HepG2 (cell line): ENCODE results near the gene NAGA. TPM values are rescaled to one million over a fixed set of nuclear protein-coding genes. Genes with fewer than 3 reads are reported as not detected.

Source experiments
- ATAC-seq: fragments of 200-7000 bp; cut with Tn5 transposase; 3 replicates; pipeline ENCODE4 v1.9.1; 2020; ENCODE audit warnings: mild to moderate bottlenecking, moderate library complexity
- BruUV-seq: library from RNA; stranded (reverse); fragments of 400-500 nt; replicated peaks from 2 replicates; lab custom pipeline; 2021; lab: Mats Ljungman, UMichigan
- CTCF ChIA-PET: fragments of 300-600 bp; formaldehyde crosslinking; extraction: SDS; loops from one replicate; lab custom pipeline; 2021; ENCODE audit warnings: low total read pairs, inconsistent platforms, low intra/inter-chr PET ratio; lab: Yijun Ruan, JAX
- POLR2A ChIA-PET: fragments of 350-600 bp; sonication (Branson Sonifier 250); formaldehyde crosslinking; loops from one replicate; lab custom pipeline; 2020; ENCODE audit warnings: antibody characterized with exemption, inconsistent platforms; lab: Yijun Ruan, JAX
- DNase-seq: peaks from one replicate; pipeline ENCODE4 v3.0.0-alpha.2; 2015; ENCODE audit warnings: low spot score
- FAIRE-seq: peaks from 3 replicates; lab custom pipeline; 2011; peaks lifted over from hg19 to GRCh38; lab: Jason Lieb, UNC
- H2AFZ ChIP-seq: one replicate; pipeline ENCODE4 v1.6.1; 2011; ENCODE audit warnings: low read length, inconsistent platforms
- H3K27ac ChIP-seq: fragments of 300-600 bp; 3 replicates; pipeline ENCODE4 v1.8.0; 2011; ENCODE audit warnings: mixed run types, mild to moderate bottlenecking, mixed read lengths, low read length, inconsistent platforms; ENCODE audit not compliant: insufficient read depth; ENCODE audit errors: extremely low read length
- H3K27me3 ChIP-seq, 2 experiments: fragments of 200-600 bp in 1 of 2; 2 replicates in 1 of 2; 3 replicates in 1 of 2; pipeline versions ENCODE4 v1.6.0 to v1.8.0; 2011; ENCODE audit warnings: low read length in 2 of 2, mild to moderate bottlenecking in 2 of 2, moderate library complexity in 2 of 2, inconsistent platforms in 1 of 2; ENCODE audit not compliant: insufficient read depth in 2 of 2, control insufficient read depth in 1 of 2
- H3K36me3 ChIP-seq, 2 experiments: fragments of 200-600 bp in 1 of 2; replicated peaks in 1 of 2; 2 replicates in 1 of 2; 3 replicates in 1 of 2; pipeline versions ENCODE4 v1.5.1 to v1.8.0; 2011; ENCODE audit warnings: low read length in 2 of 2, inconsistent platforms in 1 of 2; ENCODE audit not compliant: insufficient read depth in 2 of 2, control insufficient read depth in 1 of 2
- H3K4me1 ChIP-seq: 2 replicates; pipeline ENCODE4 v1.5.1; 2012; ENCODE audit warnings: low read length, inconsistent platforms; ENCODE audit not compliant: insufficient read depth
- H3K4me2 ChIP-seq: 2 replicates; pipeline ENCODE4 v1.6.0; 2011; ENCODE audit warnings: low read depth, low read length, inconsistent platforms
- H3K4me3 ChIP-seq, 3 experiments: fragments of 200-600 bp in 1 of 3; sonication (generic), shearing (Covaris generic) in 1 of 3; replicated peaks in 1 of 3; 2 replicates each; pipeline ENCODE4 v1.5.1; 2011 to 2016; ENCODE audit warnings: low read length in 3 of 3, inconsistent platforms in 2 of 3, low read depth in 2 of 3, mild to moderate bottlenecking in 2 of 3, control low read depth in 1 of 3, mixed read lengths in 1 of 3; ENCODE audit not compliant: insufficient read depth in 1 of 3
- H3K79me2 ChIP-seq: one replicate; pipeline ENCODE4 v1.6.1; 2011; ENCODE audit warnings: low read length, inconsistent platforms; ENCODE audit not compliant: insufficient read depth
- H3K9ac ChIP-seq: 2 replicates; pipeline ENCODE4 v1.6.0; 2011; ENCODE audit warnings: mild to moderate bottlenecking, low read depth, low read length, inconsistent platforms; ENCODE audit not compliant: insufficient read depth
- H3K9me3 ChIP-seq: 2 replicates; pipeline ENCODE4 v1.5.1; 2012; ENCODE audit warnings: mild to moderate bottlenecking, low read length
- H4K20me1 ChIP-seq: 2 replicates; pipeline ENCODE4 v1.6.0; 2011; ENCODE audit warnings: inconsistent platforms, mild to moderate bottlenecking, low read length, moderate library complexity; ENCODE audit not compliant: insufficient read depth
- CBX5 ChIP-seq: sonication (generic); formaldehyde crosslinking; IDR thresholded peaks from 2 replicates; pipeline ENCODE4 v1.4.0; 2020; ENCODE audit warnings: missing genetic modification reagents, borderline replicate concordance
- CTCF ChIP-seq: sonication (generic); formaldehyde crosslinking; IDR thresholded peaks from 2 replicates; pipeline ENCODE4 v1.5.0; 2020; ENCODE audit warnings: mild to moderate bottlenecking, missing genetic modification reagents, moderate library complexity
- IKZF1 ChIP-seq: fragments of 450-650 bp; IDR thresholded peaks from 2 replicates; pipeline ENCODE4 v1.7.1; 2016
- MED13 ChIP-seq: sonication (generic); formaldehyde crosslinking; IDR thresholded peaks from 2 replicates; pipeline ENCODE4 v1.5.0; 2020; ENCODE audit warnings: missing genetic modification reagents
- NCOR1 ChIP-seq: fragments of 200-600 bp; sonication (generic); IDR thresholded peaks from 2 replicates; pipeline ENCODE4 v1.7.0; 2017; ENCODE audit warnings: antibody characterized with exemption, low read length, borderline replicate concordance
- SP2 ChIP-seq: sonication (generic); formaldehyde crosslinking; IDR thresholded peaks from 2 replicates; pipeline ENCODE4 v1.5.1; 2020; ENCODE audit warnings: mild to moderate bottlenecking, missing genetic modification reagents
- STAG1 ChIP-seq: sonication (generic); formaldehyde crosslinking; IDR thresholded peaks from 2 replicates; pipeline ENCODE4 v1.4.0; 2020; ENCODE audit warnings: missing genetic modification reagents
- XRCC5 ChIP-seq: fragments of 200-400 bp; formaldehyde crosslinking; optimal IDR thresholded peaks from 2 replicates; pipeline ENCODE3; 2017; ENCODE audit warnings: mild to moderate bottlenecking, low read length
- ZNF333 ChIP-seq: sonication (generic); formaldehyde crosslinking; IDR thresholded peaks from 2 replicates; pipeline ENCODE4 v1.4.0; 2020; ENCODE audit warnings: mild to moderate bottlenecking, missing genetic modification reagents, borderline replicate concordance
- ZNF460 ChIP-seq: sonication (generic); formaldehyde crosslinking; IDR thresholded peaks from 2 replicates; pipeline ENCODE4 v1.5.1; 2020; ENCODE audit warnings: missing genetic modification reagents, mild to moderate bottlenecking, borderline replicate concordance
- ZNF501 ChIP-seq: sonication (generic); formaldehyde crosslinking; IDR thresholded peaks from 2 replicates; pipeline ENCODE4 v1.5.1; 2020; ENCODE audit warnings: mild to moderate bottlenecking, moderate library complexity, missing genetic modification reagents
- WGBS: methylation state at CpG from one replicate; pipeline ENCODE4 v1.1.6; 2017; ENCODE audit warnings: low lambda C conversion rate; 5-methylcytosine and 5-hydroxymethylcytosine counted together
- in situ Hi-C: cut with HindIII; loops from 2 replicates; pipeline ENCODE4 v1.10.0; 2017; ENCODE audit warnings: low pct_unique_long_range_greater_than_20kb; ENCODE audit not compliant: extremely low pct_ligation_motif_present
- intact Hi-C: fragments of 100-400 bp; cut with micrococcal nuclease; formaldehyde crosslinking; loops from one replicate; pipeline ENCODE4 v1.10.0; 2022; ENCODE audit not compliant: unreplicated experiment
- polyA plus RNA-seq, 8 experiments: library from polyadenylated mRNA; depleted of rRNA in 3 of 8; stranded (reverse) in 7 of 8; unstranded in 1 of 8; fragments of >200 nt; fragmentation: Illumina TruSeq in 4 of 8; extraction: Trizol in 4 of 8; gene quantifications; 2 replicates each; pipeline versions ENCODE4 v1.2.1 to v1.2.3, GENCODE V29; 2011 to 2016; ENCODE audit warnings: low read depth in 4 of 8, missing spikeins in 1 of 8, mixed read lengths in 1 of 8; ENCODE audit not compliant: insufficient read depth in 1 of 8
- total RNA-seq, 5 experiments: library from RNA; depleted of rRNA; stranded (reverse); fragments of >200 nt; fragmentation: Illumina TruSeq; extraction: Trizol; gene quantifications; 2 replicates each; pipeline ENCODE4 v1.2.3, GENCODE V29; 2016; ENCODE audit warnings: low read depth in 1 of 5
- TF ChIP-seq, protein P1 (sequence below): sonication (generic); formaldehyde crosslinking; IDR thresholded peaks from 2 replicates; pipeline ENCODE4 v1.4.0; 2020; ENCODE audit warnings: missing genetic modification reagents; ENCODE audit errors: not compliant biosample characterization
- TF ChIP-seq, protein P2 (sequence below): sonication (generic); formaldehyde crosslinking; IDR thresholded peaks from 2 replicates; pipeline ENCODE4 v1.5.0; 2020; ENCODE audit warnings: mild to moderate bottlenecking, low read depth, missing genetic modification reagents, borderline replicate concordance
- TF ChIP-seq, protein P3 (sequence below): sonication (generic); formaldehyde crosslinking; IDR thresholded peaks from 2 replicates; pipeline ENCODE4 v1.4.0; 2020; ENCODE audit warnings: missing genetic modification reagents

NAGA gene
- total and polyA plus RNA-seq, 2 of the 13 experiments (the other 11 are each of a cell fraction or from before 2014, with no cell fraction given) = 15.1 to 23.4 TPM

GRCh38 chr22:42070517-42071422 lies at the start of gene NAGA (continued):
- no peak; the same call in 1 of the 2 replicates for TF ChIP-seq NCOR1
- TF ChIP-seq ZNF460 (CRISPR knock-in tag) = peak; percentile 25; the same call in 1 of the 2 replicates
- no peak for TF ChIP-seq IKZF1
- TF ChIP-seq ZNF501 (CRISPR knock-in tag) = peak; percentile 96
- TF ChIP-seq SP2 = peak; percentile 74
- TF ChIP-seq ZNF333 (CRISPR knock-in tag) = no peak
- no peak for TF ChIP-seq XRCC5
- TF ChIP-seq, protein P1, sequence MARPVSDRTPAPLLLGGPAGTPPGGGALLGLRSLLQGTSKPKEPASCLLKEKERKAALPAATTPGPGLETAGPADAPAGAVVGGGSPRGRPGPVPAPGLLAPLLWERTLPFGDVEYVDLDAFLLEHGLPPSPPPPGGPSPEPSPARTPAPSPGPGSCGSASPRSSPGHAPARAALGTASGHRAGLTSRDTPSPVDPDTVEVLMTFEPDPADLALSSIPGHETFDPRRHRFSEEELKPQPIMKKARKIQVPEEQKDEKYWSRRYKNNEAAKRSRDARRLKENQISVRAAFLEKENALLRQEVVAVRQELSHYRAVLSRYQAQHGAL (CRISPR knock-in tag) = no peak
- 0 out of 2 replicates have a peak, but pooled peaks have one; percentile 53 for TF ChIP-seq CBX5 (CRISPR knock-in tag)
- TF ChIP-seq, protein P2, sequence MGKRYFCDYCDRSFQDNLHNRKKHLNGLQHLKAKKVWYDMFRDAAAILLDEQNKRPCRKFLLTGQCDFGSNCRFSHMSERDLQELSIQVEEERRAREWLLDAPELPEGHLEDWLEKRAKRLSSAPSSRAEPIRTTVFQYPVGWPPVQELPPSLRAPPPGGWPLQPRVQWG = no peak

GRCh38 chr22:42116848-42117424 lies 46.3 kb upstream of the NAGA start:
- Histone ChIP-seq H2AFZ (no peak overlapping the region), H3K79me2 (no peaks in the 10 kb centered on the region), H3K36me3 (no peaks in the 10 kb centered on the region), H3K9ac (no peak overlapping the region), H3K4me2 (no peak overlapping the region), H3K9me3 (peaks cover 10% of the 10 kb centered on the region; the same call in 1 of the 2 replicates), H3K4me1 (peaks cover 12% of the 10 kb centered on the region), H4K20me1 (no peaks in the 10 kb centered on the region), H3K4me3 (no peak overlapping the region), H3K27ac (no peak overlapping the region), H3K27me3 (no peaks in the 10 kb centered on the region)
- BruUV-seq = no TSS peak
- CTCF ChIA-PET = interaction anchor here (1.6 kb wide), 1 partner anchor 327 kb away, joined by 4 read pairs; no protein-coding TSS in a partner anchor
- WGBS = 70% methylated on average over 4 of the region's 4 CpGs
- POLR2A ChIA-PET = no interaction called here
- no peak for FAIRE-seq
- in situ Hi-C loops (no loop called here), intact Hi-C loops (loop anchor here (10.0 kb wide), 1 partner anchor 422 kb away; the partner anchor contains the start of gene MEI1)
- peak; percentile 30; the same call in 1 of the 3 replicates for ATAC-seq
- peak; percentile 56 for TF ChIP-seq CTCF (CRISPR knock-in tag)
- peak; percentile 35 for TF ChIP-seq STAG1
- TF ChIP-seq MED13 = no peak
- TF ChIP-seq, protein P3, sequence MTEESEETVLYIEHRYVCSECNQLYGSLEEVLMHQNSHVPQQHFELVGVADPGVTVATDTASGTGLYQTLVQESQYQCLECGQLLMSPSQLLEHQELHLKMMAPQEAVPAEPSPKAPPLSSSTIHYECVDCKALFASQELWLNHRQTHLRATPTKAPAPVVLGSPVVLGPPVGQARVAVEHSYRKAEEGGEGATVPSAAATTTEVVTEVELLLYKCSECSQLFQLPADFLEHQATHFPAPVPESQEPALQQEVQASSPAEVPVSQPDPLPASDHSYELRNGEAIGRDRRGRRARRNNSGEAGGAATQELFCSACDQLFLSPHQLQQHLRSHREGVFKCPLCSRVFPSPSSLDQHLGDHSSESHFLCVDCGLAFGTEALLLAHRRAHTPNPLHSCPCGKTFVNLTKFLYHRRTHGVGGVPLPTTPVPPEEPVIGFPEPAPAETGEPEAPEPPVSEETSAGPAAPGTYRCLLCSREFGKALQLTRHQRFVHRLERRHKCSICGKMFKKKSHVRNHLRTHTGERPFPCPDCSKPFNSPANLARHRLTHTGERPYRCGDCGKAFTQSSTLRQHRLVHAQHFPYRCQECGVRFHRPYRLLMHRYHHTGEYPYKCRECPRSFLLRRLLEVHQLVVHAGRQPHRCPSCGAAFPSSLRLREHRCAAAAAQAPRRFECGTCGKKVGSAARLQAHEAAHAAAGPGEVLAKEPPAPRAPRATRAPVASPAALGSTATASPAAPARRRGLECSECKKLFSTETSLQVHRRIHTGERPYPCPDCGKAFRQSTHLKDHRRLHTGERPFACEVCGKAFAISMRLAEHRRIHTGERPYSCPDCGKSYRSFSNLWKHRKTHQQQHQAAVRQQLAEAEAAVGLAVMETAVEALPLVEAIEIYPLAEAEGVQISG (CRISPR knock-in tag) = peak; percentile 88
- no peak for DNase-seq
